Parietal lobe (tissue), 2 donors: ENCODE results near the gene TUBA4A. TPM values are rescaled to one million over a fixed set of nuclear protein-coding genes. Genes with fewer than 3 reads are reported as not detected.

Experiments
- small RNA-seq: library from RNA; depleted of rRNA; stranded (forward); fragments of <200 nt; gene quantifications from one replicate; pipeline ENCODE3, GENCODE V24; 2014; ENCODE audit warnings: low replicate concordance
- total RNA-seq: library from RNA; depleted of rRNA; stranded (reverse); fragments of >200 nt; gene quantifications from one replicate; pipeline ENCODE4 v1.2.3, GENCODE V29; 2014

Gene TUBA4A
- total RNA-seq, result 0.94 TPM

DNA sequence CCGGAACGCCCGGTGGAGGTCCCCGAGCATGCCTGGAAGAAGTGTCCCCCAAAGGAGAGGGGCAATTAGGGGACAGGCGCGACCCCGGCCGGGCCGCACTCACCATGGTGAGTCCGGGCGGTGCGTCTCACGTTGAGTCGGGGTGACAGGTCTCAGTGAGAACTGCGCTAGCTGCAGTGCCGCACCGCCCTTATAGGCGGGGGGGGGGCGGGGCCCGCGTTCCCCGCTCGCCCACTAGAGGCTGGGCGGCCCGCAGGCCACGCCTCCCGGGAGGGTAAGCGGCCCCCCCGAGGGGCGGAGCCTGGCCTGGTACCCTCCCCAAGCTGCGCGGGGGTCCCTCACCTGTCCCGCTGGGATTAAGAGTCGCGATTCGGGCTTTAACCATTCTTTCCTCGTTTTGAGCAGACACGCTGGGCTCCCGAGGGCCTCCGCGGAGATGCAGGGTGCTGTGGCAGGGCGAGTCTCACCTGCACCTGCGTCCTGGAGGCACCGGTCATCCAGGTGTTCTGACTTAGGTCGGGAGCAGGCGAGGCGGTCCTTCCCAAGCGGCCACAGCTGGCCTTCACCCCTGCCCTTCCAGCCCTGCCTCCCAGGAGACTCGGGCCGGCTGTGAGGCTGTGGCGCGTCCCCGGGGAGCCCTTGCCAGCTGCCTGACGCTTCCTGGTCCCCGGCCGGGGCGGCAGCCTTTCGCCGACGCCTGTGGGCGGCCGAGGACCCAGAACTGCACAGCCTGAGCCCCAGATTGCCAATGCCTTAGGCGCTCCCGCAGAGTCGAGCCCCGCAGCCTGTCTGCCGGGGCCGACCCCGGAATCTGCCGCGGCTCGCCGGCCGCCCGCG is at the start of gene TUBA4A:
Gene TUBA4A, minus strand, starts transcription at position 166 of the 837 bp plus-strand sequence. Its CDS starts 60 bp downstream, at position 106.

DNA sequence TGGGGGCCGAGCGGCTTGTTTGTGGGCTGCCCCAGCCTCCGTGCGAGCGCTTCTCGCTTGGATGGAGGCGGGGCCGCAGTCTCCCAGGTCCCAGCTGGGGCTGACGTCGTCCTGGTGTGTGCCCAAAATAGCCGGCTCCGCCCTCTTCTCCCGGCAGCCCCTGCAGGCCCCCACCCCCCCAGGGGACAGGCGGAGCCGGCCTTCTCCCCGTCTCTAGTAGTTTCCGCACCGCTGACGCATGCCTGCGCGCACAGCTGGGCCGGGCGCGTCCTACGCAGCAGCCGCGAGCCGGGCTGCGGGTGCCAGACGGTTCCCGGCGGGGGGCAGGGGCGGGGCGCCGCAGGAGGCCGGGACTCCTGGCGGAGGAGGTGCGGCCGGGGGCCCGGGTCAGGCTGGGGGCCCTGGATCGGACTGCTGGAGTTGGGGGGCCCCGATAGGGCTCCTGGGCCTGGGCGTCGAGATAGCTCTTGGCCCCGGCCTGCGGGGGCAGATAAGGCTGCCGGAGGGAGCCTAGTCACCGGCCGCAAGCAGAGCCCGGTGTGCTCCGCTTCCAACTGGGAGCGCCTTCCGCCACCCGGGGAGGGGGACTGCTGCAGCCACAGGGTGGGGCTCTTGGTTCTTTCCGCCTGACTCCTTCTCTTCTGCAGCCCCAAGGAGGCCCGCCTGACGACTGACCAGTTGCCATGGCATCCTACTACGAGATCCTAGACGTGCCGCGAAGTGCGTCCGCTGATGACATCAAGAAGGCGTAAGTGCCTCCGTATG is 25.6 kb upstream of the TUBA4A start, which contains the start of gene DNAJB2:
Gene DNAJB2, plus strand, starts transcription at position 216 of the 765 bp plus-strand sequence. Its CDS starts 468 bp downstream, at position 684.

DNA sequence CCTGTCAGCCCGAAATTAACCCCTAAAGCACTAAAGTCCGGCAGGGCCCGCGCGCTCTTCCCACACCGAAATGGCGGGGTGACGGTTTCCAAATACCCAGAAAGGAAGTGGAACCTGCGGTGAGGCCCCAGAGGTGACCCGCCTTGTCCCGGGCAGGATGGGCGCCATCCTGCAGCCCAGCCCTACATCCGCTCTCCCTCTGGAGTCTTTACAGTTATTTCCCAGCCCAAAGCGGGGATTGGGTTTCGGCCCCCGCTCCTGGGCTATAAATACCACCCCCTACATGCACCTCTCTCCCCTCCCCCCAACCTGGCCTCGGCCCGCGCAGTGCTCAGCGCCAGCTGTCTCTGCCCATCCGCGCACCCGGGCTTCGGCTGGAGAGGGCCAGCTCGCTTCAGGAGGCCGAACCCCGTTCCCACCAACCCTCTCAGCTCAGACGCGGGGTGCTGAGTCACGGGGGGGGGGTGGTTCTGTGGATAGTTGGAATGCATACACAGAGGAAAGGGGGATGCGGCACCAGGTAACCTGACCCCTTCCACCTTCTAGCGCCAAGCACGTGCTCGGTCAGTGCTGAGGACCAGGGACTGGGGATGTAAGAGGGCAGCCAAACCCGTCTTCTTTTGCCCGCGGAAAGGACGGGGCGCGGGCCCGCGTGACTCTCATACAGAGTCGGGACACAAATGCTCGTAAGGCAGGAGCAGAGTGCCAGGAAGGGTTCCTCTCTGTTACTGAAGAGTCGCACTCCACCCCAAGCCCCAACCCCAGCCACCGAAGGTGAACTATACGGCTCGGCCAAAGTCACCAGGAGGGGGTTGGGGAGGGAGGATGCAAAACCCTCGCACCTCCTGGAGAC is 592 bp downstream of the TUBA4A start, which contains the start of gene TUBA4B:
Gene TUBA4B, plus strand, starts transcription at position 344 of the 853 bp plus-strand sequence. Its CDS starts 165 bp downstream, at position 509.

DNA sequence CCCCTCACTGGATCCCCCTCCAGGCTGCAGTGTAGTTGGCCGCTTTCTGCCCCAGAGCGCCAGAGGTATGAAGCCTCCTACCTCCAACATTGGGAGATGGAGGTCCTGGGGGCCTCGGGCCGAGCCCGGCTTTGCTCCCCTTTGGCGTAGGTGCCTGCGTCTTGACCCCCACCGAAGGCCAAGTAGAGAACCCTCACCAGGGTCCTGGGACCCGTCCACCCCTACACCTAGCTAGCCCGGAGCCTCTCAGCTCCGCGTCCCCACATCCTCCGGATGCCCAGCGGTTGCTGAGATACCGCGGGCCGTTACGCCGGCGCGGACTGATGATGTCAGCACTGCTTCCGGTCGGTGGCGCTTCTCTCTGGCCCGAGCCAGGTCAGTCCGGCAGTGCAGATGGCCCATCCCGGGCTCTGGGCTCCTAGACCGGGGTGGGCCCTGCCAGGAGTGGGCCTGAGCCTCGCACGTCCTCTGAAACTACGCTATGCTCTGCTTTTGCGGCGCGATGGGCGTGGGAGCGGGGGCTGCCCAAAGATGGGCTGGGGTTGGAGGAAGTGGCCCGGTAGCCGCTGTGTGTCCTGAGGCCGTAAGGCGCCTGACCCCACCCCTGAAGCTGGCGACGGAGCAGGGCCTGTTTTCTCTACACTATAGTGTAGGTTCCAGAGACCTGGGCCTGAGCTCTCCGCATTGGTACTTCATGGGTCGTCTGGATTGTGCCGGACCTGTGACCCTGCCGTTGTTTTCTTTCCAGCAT is 8.4 kb downstream of the TUBA4A start, which contains the start of the genes GLB1L and STK16:
Gene GLB1L, minus strand, starts transcription at position 297 of the 751 bp plus-strand sequence. CDS start 1,871 bp downstream, outside the sequence.
Gene STK16, plus strand, starts transcription at position 332 of the 751 bp plus-strand sequence. CDS start 521 bp downstream, outside the sequence.

DNA sequence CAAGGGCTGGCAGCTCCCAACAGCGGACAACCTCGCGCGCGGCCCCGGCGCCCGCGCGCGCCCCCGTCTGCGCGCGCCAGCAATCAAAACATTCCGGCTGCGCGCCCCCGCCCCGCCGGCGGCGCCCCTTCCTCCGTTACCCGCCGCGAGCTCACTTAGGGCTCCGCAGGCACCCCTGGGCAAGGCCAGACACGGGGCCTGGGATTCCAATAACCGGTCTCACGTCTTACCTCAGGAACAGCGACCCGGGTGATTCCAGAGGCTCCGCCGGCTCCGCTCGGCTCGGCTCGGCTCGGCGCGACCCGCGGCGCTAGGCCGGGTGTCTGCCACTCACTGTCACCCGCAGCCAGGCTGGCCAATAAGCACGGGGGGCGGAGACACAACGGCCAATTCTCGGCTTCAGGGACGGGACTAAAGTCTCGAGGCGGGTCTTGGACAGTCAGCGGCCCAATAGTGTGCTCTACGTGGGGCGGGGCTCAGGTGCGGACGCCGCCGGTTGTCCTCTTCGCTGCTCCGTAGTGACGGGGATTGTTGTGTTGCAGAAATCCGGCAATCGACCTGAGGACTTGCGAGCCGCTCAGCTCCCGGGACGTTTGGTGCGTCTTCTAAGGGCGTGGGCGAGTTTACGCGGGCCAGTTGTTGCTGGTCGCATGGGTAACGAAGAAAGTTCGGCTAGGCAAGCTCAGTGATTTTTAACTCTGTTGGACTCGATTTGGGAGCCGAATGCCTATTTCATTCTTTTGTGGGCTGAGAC is 24.2 kb downstream of the TUBA4A start, which contains the start of the genes ANKZF1 and ATG9A:
Gene ANKZF1, plus strand, starts transcription at position 502 of the 754 bp plus-strand sequence. CDS start 452 bp downstream, outside the sequence.
Gene ATG9A, minus strand, starts transcription at position 332 of the 754 bp plus-strand sequence. CDS start 1,612 bp downstream, outside the sequence.

DNA sequence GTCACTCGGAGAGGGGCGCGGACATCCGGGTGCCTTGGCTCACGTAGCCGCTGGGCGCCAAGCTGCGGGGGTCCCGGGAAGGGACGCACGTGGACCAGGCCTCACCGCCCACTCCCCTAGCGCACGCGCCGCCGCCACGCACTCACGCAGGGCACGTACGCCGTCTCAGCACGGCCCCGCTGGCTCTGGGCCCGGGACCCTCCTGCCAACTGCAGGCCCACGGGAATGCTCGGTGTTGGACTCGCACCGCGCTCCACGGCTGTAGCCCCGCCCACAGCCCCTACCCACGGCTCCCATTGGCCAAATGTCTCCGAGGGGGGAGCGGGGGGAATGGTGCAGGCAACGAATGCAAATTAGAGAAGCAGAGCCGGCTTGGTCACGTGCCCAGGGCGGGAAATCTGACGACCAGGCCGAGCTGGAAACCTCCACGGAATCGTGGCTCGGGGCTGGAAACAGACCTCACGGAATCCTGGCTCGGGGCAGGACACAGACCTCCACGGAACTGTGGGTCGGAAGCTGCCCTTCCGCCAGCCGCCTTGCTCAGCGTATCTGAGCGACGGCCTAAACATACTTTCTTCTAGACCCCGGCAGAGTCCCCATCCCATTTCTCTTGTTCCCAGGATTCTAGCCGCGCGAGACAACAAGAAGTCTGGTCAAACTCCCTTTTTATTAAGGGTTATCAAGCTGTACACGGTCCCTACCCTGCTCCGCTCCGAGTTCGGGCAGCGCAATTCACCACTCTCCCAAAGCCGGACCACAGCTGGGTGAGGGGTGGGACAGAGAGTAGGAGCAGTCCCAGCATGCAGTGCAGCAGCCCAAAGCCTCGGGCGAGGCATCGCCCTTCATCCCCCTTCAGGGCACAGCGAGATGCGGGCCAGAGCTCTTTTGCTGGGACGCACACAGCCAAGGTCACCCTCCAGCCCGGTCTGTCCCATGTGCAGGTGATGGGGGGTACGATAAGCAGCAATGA is 34.7 kb downstream of the TUBA4A start, which contains the start of gene ABCB6:
Gene ABCB6, minus strand, starts transcription at position 227 of the 970 bp plus-strand sequence. CDS start 285 bp downstream, outside the sequence.

DNA sequence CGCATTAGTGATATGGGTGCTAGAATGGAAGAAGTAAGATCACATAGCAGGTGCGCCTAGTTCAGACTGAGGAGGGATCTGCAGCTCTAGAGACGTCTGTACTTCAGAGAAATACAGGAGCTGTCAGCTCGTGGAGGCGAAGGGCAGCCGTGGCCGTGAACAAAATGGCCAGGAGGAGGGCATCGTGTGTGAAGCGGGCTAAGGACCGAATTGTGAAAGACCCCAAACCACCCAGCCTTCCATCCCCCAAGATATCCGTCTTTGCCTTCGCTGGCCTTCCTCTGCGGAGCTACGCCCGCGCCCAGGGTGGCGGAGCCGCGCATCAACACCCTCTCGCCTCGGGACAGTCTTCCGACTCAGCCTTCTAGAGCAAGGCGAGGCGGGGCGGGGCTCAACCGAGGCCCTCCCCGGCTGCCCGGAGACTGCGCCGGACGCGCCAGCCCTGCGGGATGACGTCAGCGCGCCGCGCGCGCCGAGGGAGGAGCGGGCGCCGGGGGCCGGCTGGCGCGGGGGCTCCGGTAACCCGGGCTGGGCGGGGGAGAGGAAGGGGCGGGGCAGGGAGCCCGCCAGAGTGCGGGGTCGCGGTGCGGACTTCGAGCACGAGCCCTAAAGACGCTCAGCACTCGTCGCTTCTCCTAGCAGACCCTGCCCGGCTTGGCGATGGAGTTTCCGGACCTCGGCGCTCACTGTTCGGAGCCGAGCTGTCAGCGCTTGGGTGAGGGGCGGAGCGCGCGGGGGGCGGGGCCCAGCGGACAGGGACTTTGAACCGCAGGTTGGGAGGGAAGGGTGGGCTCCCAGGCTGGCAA is 47.2 kb downstream of the TUBA4A start, which contains the start of gene ZFAND2B:
Gene ZFAND2B, plus strand, starts transcription at position 455 of the 806 bp plus-strand sequence. Its CDS starts 206 bp downstream, at position 661.

Small RNAs within 50 kb of the gene (small RNA-seq; reads per million reads assigned to genes)
- 1.3 reads per million, percentile 74 among the genes with 10 or more reads in this experiment for gene MIR153-1

Other genes starting within 250 kb of the TUBA4A start
- gene CFAP65, start 212.4 kb downstream of the TUBA4A start, total RNA-seq, result 0.63 TPM
- gene IHH, start 193.0 kb downstream of the TUBA4A start, total RNA-seq, result not detected
- gene NHEJ1, start 93.1 kb downstream of the TUBA4A start, total RNA-seq, result 12.2 TPM
- 0.63 TPM for gene SLC23A3, start 83.9 kb downstream of the TUBA4A start, total RNA-seq
- gene CNPPD1, start 77.0 kb downstream of the TUBA4A start, total RNA-seq, result 27.5 TPM
- gene RETREG2, start 75.6 kb downstream of the TUBA4A start, total RNA-seq, result 68.9 TPM
- 17.5 TPM for gene ZFAND2B, start 47.1 kb downstream of the TUBA4A start, total RNA-seq
- 47.9 TPM for gene ABCB6, start 35.0 kb downstream of the TUBA4A start, total RNA-seq
- gene ATG9A, start 24.3 kb downstream of the TUBA4A start, total RNA-seq, result 31.9 TPM
- gene ANKZF1, start 24.1 kb downstream of the TUBA4A start, total RNA-seq, result 79.2 TPM
- gene GLB1L, start 8.5 kb downstream of the TUBA4A start, total RNA-seq, result 3.4 TPM
- gene STK16, start 8.4 kb downstream of the TUBA4A start, total RNA-seq, result 16.9 TPM
- not detected for gene TUBA4B, start 675 bp downstream of the TUBA4A start, total RNA-seq
- 103 TPM for gene DNAJB2, start 25.4 kb upstream of the TUBA4A start, total RNA-seq
- gene PTPRN, start 55.5 kb upstream of the TUBA4A start, total RNA-seq, result 30.7 TPM
- not detected for gene RESP18, start 78.8 kb upstream of the TUBA4A start, total RNA-seq
- gene DNPEP, start 134.0 kb upstream of the TUBA4A start, total RNA-seq, result 17.2 TPM
- not detected for gene DES, start 164.5 kb upstream of the TUBA4A start, total RNA-seq
- 24.7 TPM for gene SPEG, start 180.9 kb upstream of the TUBA4A start, total RNA-seq
- gene GMPPA, start 245.0 kb upstream of the TUBA4A start, total RNA-seq, result 11.3 TPM